GM03348 (cell line): ENCODE data around the gene PRDM16.

ENCODE experiments used
- DNase-seq: peaks from one replicate; pipeline ENCODE4 v3.0.0; 2012; ENCODE audit warnings: low spot score

Gene PRDM16

DNA sequence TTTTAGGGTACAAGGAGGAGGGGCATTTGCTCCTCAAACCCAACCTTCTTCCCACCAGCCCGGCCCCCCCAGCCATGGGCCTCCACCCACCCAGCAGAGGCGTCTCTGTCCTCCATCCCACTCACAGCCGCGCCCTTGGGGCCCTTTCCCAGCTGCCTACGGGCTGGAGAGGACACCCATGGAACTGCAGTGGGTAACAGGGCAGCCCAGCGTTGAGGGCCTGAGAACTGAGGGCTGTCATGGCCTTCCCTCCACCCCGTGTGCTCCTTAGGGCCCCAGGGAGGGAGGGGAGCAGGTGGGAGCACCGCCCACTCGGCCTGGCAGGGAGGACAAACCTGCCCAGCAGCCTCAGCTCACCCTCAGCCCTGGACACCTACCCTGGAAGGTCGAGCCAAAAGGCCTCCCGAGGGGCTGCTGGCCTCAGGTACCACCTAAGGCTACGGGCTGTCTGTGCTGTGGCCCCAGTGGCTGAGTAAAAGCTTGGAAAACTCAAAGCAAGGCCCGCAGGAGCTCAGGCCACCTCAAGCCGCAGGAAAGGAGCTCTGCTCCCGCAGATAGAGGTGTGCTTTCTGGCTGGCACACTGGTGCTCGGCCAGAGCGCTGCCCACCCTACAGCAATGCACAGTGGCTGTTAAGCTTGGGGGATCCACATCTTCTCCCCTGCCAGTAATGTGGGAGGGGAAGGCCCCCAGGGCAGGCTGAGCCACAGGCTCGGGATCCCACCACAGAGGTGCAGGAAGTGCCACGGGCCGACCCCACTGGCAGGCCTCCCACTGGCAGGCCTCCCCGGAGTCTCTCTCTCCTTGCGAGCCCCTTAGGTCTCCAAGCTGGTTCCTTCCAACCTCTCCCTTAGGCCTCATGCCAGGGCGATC is 383.2 kb downstream of the PRDM16 start:
- no peak for DNase-seq

- DNase-seq: no peak
These were observed 383.8 kb downstream of the PRDM16 start for GRCh38 chr1:3452866-3453175.

GRCh38 chr1:3453203-3453761 is 384.3 kb downstream of the PRDM16 start:
- DNase-seq: peak; percentile 94

DNA sequence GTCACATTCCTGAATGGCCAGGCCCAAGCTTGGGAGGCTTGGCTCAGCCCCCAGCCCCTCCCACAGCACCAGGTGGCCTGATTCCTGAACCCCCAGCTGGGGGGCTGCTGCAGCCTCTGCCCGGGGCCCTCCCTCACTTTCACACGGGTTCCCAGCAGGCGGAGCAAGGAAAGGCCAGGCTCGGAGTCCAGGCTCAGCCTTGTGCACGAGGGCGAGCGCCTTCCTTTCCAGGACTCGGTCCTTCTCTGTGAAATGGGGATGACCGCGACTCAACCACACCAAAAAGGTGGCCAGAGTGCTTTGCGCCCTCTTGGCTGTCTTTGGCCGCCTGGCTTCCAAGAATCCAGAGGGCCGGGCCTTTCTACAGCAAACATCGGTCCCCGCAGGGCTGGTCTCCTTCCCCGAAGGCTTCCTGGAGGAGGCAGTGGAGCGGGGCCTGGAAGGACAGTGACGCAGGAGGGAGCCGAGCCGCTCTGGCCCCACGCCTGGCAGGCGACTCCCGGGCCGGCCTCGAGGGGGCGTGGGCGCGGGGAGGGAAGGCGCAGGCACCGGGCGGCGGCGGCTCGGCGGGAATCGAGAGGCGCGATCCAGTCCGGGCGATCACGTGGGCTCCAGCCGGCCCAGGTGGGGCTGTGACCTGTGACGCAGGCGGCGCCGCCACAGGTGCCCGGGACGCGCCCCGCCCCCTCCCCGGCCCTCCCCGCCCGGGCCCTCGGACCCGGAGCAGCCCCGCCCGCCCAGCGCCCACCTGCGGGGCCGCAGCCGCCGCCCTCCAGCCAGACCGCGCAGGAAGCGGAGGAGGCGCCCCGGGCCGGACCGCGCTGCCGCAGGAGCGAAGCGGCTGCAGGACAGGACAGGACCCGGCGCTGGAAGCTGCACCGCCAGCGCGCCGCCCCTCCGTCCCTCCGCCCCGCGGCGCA is 385.1 kb downstream of the PRDM16 start, which contains the start of gene ARHGEF16:
Gene ARHGEF16, plus strand, starts transcription at position 775 of the 920 bp plus-strand sequence. CDS start 8,420 bp downstream, outside the sequence.
- DNase-seq: peak; percentile 78

GRCh38 chr1:3454811-3455618 is 386.0 kb downstream of the PRDM16 start:
- DNase-seq: no peak

DNA sequence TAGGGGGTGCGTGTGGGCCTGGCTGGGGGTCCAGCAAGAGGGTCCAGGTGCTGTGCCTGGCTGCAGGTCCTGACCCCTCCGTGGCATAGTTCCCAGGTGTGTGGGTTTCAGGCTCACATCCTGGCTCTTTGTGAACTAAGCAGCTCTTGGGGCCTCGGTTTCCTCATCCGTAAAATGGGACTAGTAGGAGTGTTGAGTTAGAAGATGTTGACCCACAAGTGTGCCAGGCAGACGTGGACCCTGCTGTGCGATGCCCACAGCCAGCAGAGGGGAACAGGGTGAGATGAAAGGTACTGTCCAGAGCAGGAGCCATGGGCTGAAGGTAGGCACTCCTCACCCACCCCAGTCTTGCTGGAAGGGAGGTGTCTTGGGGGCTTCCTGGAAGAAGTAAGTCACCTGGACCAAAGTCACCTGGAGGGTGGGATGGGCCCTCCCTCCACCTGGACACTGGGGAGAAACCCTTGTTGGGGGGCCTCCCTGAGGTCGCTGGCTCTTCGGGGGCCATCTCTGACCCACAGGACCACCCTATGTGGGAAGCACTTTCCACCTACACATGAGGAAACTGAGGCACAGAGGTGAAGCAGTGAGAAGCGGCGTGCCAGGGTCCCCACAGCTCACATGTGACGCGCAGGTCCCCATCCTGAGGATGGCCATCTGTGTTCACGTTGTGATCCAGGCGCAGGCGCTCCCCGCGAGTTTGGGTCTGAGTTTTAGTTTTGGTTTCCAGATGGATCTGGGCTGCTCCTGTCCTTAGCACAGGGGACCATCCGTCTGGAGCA is 386.9 kb downstream of the PRDM16 start:
- no peak for DNase-seq

- no peak for DNase-seq
These were observed 387.5 kb downstream of the PRDM16 start for GRCh38 chr1:3456449-3456963.

GRCh38 chr1:3456964-3457909 is 388.2 kb downstream of the PRDM16 start:
- DNase-seq: no peak

- no peak for DNase-seq
These were observed 389.2 kb downstream of the PRDM16 start for GRCh38 chr1:3457910-3458883.

DNA sequence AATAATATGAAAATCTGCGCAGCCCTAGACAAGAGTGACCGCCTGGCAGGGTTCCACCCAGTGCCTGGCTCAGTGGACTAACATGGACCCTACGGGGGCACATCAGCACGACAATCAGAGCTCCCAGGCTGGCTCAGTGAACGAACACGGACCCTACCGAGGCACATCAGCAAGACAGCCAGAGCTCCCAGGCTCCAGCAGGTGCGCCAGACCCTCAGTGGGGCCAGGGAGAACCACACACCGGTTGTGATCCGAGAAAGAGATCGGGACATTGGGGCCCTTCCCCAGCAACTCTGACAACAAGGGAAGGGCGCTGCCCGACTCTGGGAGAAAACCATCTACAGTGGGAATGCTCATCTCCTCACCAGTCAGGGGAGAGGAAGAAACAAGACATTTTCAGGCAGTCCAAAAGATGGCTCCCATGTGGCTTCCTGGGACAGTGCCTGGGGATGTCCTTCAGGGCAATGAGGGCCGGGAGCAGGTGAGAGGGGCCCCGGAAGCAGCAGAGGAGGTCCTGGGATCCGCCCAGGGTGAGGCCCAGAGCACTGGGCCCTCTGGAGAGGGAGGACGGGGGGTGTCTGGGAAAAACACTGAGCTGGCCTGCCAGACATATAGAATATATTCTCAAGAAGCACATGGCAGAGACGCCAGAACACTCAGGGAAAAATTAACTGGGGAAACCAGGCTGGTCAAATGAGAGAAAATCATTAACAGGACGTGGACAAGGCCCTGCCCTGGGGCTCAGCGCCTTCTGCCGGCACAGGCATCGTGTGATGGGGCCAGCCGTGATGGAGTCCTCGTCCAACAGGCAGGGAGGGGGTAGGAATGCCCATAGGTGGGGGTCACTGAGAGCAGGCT is 390.3 kb downstream of the PRDM16 start:
- DNase-seq: no peak

DNA sequence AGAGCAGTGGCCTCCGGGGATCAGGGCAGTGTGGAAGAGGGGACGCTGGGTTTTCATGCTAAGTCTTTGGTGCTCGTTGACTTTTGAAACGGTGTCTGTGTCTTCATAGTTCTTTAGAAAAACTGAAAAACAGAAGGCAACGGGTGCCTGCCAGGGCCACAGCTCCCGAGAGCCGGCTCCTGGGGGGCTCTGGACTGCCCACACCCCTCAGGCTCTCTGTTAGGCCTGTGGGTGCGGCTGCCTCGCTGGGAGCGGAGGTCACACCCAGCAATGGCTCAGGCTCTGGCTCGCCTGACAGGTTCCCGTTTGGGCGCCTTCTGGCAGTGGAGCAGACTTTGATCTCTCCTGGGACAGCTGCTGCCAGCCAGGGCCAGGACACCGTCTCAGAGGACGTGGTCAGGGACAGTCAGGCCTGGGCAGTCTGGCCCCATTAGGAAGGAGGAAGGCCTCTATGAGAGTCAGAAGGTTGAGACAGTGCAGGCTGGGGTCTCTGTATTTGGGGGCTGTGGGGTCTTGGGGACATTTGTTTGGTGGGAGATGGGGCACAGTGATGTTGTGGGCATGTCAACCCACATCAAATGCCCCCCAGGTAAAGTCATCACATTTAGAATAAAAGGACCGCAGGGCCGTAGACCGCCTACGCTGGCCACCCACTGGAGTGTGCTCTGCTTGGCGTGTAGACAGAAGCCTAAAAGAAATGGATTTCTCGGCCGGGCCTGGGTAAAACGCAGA is 391.1 kb downstream of the PRDM16 start:
- DNase-seq: no peak

DNA sequence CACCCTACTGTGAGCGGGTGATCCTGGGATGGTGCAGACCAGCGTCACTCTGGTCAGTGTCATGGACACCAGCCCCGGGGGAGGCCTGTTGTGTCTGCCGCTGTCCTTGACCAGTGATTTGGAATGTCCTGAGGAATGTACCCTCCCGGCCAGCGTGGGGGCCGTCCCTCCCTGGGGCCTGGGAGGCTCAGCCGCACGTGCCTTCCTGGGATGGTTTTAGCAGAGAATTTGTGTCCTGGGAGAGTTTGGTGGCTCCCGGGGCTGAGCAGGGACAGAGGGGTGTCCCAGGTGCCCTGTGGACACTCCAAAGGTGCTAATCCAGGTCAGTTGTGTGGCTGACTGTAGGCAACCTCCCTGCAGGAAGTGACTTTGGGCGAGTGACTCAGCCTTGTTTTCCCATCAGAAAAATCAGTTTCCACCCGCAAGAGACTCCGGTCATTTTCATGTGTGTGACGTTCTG is 391.7 kb downstream of the PRDM16 start:
- DNase-seq: no peak

DNA sequence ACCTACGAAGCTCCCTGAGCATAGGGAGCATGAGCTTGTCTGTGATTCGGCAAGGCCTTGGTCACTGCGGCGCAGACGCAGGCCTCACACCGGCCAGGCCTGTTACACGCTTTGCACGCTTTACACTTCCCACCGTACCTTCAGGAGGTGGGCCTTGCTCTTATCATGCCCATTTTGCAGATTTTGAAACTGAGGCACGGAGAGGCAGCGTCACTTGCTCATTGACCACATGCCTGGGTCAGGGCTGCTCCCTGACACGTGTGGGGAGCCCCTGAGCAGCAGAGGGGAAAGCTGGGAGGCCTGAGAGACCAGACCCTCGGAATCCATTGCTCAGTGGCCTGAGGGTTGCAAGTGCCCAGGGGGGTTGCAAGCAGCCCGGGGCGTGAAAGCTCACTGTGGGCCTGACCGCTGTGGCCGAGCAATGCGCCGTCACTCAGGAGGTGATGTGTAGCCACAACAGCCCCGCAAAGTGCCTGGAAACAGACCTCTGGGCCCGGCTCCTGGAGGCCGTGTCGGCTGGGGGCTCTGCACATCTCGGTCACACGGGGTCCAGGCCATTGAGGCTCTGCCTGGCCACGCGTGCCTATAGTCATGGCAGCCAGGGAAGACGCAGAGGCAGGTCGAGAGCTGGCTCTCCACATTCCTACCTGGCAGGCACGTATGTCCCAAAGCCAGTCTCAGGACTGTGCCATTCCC is 392.4 kb downstream of the PRDM16 start:
- no peak for DNase-seq

GRCh38 chr1:3461934-3462275 is 392.9 kb downstream of the PRDM16 start:
- DNase-seq: no peak

DNA sequence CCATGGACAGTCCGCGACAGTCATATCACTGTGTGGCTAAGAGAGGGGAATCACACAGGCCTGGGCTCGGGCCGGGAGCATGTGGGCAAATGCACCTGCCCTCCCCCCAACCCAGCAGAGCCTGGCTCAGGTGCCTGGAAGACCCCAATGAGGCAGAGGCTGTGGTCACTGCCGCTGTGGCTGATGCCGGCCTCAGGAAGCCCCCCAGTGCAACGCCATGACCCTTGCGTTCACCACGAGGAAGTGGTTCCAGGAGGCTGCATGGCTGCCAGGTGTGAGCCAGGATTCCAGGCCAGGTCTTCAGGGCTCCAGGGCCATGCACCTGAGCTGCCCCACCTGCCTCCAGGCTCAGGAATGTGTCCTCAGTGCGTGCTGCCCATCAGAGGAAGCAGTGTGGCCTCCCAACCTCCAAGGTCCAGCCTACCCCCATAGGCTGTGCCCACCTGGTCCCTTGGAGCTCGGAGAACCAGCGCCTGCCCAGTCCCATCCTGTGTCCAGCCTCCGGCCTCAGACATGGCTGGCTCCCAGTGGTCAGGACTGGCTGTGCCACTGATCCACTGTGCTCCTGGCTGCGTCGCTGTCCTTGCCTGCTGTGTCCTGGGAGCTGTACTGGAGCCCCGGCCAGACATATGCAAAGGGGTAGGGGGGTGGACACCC is 393.5 kb downstream of the PRDM16 start:
- no peak for DNase-seq

- no peak for DNase-seq
These were observed 394.0 kb downstream of the PRDM16 start for GRCh38 chr1:3463013-3463385.
